Natural killer cell (primary cell): ENCODE measurements around the gene PRKCB. TPM values are rescaled to one million over a fixed set of nuclear protein-coding genes. Genes with fewer than 3 reads are reported as not detected.

Source experiments
- ATAC-seq, 3 donors: fragments of 150-1000 bp in 2 of 3; fragments of 200-7000 bp in 1 of 3; cut with Tn5 transposase; 1 replicate in 1 of 3; 2 replicates in 2 of 3; pipeline ENCODE4 v1.10.0; 2021; ENCODE audit warnings: mild to moderate bottlenecking in 2 of 3, moderate library complexity in 2 of 3
- DNase-seq, 2 donors: peaks; one replicate each; pipeline versions ENCODE4 v3.0.0 to v3.0.0-alpha.2; 2013 to 2021; ENCODE audit warnings: mixed read lengths in 1 of 2
- H3K27ac ChIP-seq: one replicate; pipeline ENCODE4 v1.5.1; 2013; ENCODE audit warnings: mild to moderate bottlenecking, low read length
- H3K27me3 ChIP-seq: one replicate; pipeline ENCODE4 v1.6.1; 2013; ENCODE audit warnings: low read length; ENCODE audit not compliant: control insufficient read depth, insufficient read depth
- H3K36me3 ChIP-seq: one replicate; pipeline ENCODE4 v1.6.1; 2013; ENCODE audit warnings: low read length; ENCODE audit not compliant: control insufficient read depth, insufficient read depth
- H3K4me1 ChIP-seq: one replicate; pipeline ENCODE4 v1.6.1; 2013; ENCODE audit warnings: low read length; ENCODE audit not compliant: control insufficient read depth, insufficient read depth
- H3K4me3 ChIP-seq: one replicate; pipeline ENCODE4 v1.5.1; 2013; ENCODE audit warnings: low read length
- H3K9me3 ChIP-seq: one replicate; pipeline ENCODE4 v1.6.1; 2013; ENCODE audit warnings: low read length; ENCODE audit not compliant: control insufficient read depth, insufficient read depth
- H3K27ac Mint-ChIP-seq, 2 donors: one replicate each; pipeline ENCODE4 v1.8.0; 2022; ENCODE audit warnings: mild to moderate bottlenecking in 2 of 2, mixed read lengths in 2 of 2, moderate library complexity in 1 of 2
- H3K27me3 Mint-ChIP-seq, 2 donors: one replicate each; pipeline ENCODE4 v1.8.0; 2022; ENCODE audit warnings: low read depth in 2 of 2, mixed read lengths in 2 of 2
- H3K36me3 Mint-ChIP-seq: one replicate; pipeline ENCODE4 v1.8.0; 2022; ENCODE audit warnings: mixed read lengths
- H3K4me1 Mint-ChIP-seq, 2 donors: one replicate each; pipeline ENCODE4 v1.8.0; 2022; ENCODE audit warnings: mixed read lengths in 2 of 2
- H3K4me3 Mint-ChIP-seq: one replicate; pipeline ENCODE4 v1.8.0; 2022; ENCODE audit warnings: mild to moderate bottlenecking, moderate library complexity, mixed read lengths
- H3K9me3 Mint-ChIP-seq, 2 donors: one replicate each; pipeline ENCODE4 v1.8.0; 2022; ENCODE audit warnings: mixed read lengths in 2 of 2
- CTCF ChIP-seq: fragments of 200-600 bp; IDR thresholded peaks from one replicate; pipeline ENCODE4 v1.8.0; 2022; ENCODE audit warnings: antibody characterized with exemption
- WGBS: methylation state at CpG from one replicate; pipeline ENCODE4 v1.1.7; 2013; ENCODE audit warnings: missing lambda C conversion rate; ENCODE audit not compliant: insufficient coverage; 5-methylcytosine and 5-hydroxymethylcytosine counted together
- intact Hi-C: fragments of 100-400 bp; cut with micrococcal nuclease; formaldehyde crosslinking; loops from one replicate; pipeline ENCODE4 v1.14.2; 2022
- total RNA-seq, 4 donors: library from RNA; stranded (reverse); fragments of 120-200 nt in 1 of 4; gene quantifications; one replicate each; pipeline versions ENCODE4 v1.2.3 to v1.2.4, GENCODE V29; 2013 to 2022

Gene PRKCB
- total RNA-seq, 3 donors from 2014 or later (not counting 1 experiment from before 2014, with no cell fraction given), result 182 to 222 (median 183) TPM

GRCh38 chr16:24116046-24116776 lies 280.4 kb downstream of the PRKCB start:
- H3K4me1 Mint-ChIP-seq, result peaks cover 0 to 33% of the 10 kb centered on the region in 2 donors
- no peaks in the 10 kb centered on the region for H3K9me3 Mint-ChIP-seq
- no peak overlapping the region for H3K27ac ChIP-seq
- ATAC-seq, result no peak
- H3K36me3 ChIP-seq, result peaks cover 17% of the 10 kb centered on the region
- DNase-seq, result no peak
- WGBS, result 97% methylated on average over 8 of the region's 10 CpGs
- H3K4me3 Mint-ChIP-seq, result no peak overlapping the region
- H3K4me1 ChIP-seq, result no peaks in the 10 kb centered on the region
- H3K27me3 ChIP-seq, result no peaks in the 10 kb centered on the region
- H3K27me3 Mint-ChIP-seq, result no peaks in the 10 kb centered on the region
- no peak for TF ChIP-seq CTCF
- no peak overlapping the region for H3K27ac Mint-ChIP-seq
- H3K9me3 ChIP-seq, result no peaks in the 10 kb centered on the region
- intact Hi-C loops, result no loop called here
- H3K4me3 ChIP-seq, result no peak overlapping the region
- H3K36me3 Mint-ChIP-seq, result peaks cover 12% of the 10 kb centered on the region

DNA sequence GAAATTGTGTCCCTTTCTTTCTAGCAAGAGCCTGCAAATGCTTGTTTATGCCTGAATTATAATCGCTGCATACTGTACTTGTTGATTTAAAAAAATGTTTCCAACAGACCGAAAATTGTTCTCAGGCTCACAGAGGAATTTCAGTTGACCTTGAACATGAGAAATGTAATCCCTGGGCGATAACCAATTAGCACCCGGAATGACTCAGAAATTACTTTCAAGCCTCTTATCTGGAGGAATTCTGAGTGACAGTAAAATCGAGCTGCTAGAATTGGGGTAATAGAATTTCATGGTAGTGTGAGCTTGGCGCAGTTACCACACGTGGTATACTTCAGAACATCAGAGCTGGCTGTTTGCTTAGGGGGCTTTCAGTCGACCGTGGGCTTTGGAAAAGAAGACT lies 281.2 kb downstream of the PRKCB start:
- H3K27me3 ChIP-seq, result no peaks in the 10 kb centered on the region
- H3K4me1 Mint-ChIP-seq, result peaks cover 0 to 33% of the 10 kb centered on the region in 2 donors
- H3K4me3 Mint-ChIP-seq, result no peak overlapping the region
- H3K4me1 ChIP-seq, result no peaks in the 10 kb centered on the region
- DNase-seq (no peak), ATAC-seq (no peak)
- no peak overlapping the region for H3K27ac ChIP-seq
- TF ChIP-seq CTCF, result no peak
- no peaks in the 10 kb centered on the region for H3K27me3 Mint-ChIP-seq
- 96% methylated on average over 9 of the region's 9 CpGs for WGBS
- H3K36me3 Mint-ChIP-seq, result peaks cover 12% of the 10 kb centered on the region
- peaks cover 18% of the 10 kb centered on the region for H3K36me3 ChIP-seq
- intact Hi-C loops, result no loop called here
- H3K9me3 Mint-ChIP-seq, result no peaks in the 10 kb centered on the region
- no peaks in the 10 kb centered on the region for H3K9me3 ChIP-seq
- H3K27ac Mint-ChIP-seq, result no peak overlapping the region
- no peak overlapping the region for H3K4me3 ChIP-seq

DNA sequence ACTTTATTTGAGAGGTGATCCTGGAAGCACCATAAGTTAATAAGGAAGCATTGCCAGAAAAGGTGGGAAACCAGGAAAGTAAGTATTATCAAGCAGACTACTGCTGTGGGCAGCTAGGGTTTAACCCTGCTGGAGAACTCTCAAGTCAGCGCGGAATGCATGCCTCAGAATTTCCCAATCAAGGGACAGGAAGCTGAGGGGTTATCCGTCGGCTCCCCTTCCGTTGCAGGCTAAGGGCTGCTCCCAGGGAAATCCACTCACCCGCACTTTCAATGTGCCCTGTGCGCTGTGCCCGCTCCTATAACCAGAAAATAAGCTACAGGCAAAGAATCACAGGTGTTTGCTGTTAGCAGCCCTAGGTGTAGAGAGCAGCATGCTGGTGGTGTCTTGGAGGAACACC lies 281.9 kb downstream of the PRKCB start:
- H3K4me1 Mint-ChIP-seq, result peaks cover 0 to 34% of the 10 kb centered on the region in 2 donors
- no peak for DNase-seq
- Histone ChIP-seq H3K27ac (no peak overlapping the region), H3K27me3 (no peaks in the 10 kb centered on the region), H3K9me3 (no peaks in the 10 kb centered on the region), H3K4me1 (no peaks in the 10 kb centered on the region), H3K4me3 (no peak overlapping the region), H3K36me3 (peaks cover 18% of the 10 kb centered on the region)
- no peak overlapping the region for H3K4me3 Mint-ChIP-seq
- no peak for ATAC-seq
- no peaks in the 10 kb centered on the region for H3K27me3 Mint-ChIP-seq
- no peaks in the 10 kb centered on the region for H3K9me3 Mint-ChIP-seq
- H3K36me3 Mint-ChIP-seq, result peaks cover 12% of the 10 kb centered on the region
- no peak overlapping the region for H3K27ac Mint-ChIP-seq
- TF ChIP-seq CTCF, result no peak
- WGBS, result 98% methylated on average over 8 of the region's 8 CpGs
- intact Hi-C loops, result no loop called here
